ENCODE measurements around the gene SLC9A9.

SLC9A9 gene

GRCh38 chr3:143354342-143354741 lies 493.9 kb downstream of the SLC9A9 start:
- DNase-seq (ENCODE audit: low spot score) = no peak

GRCh38 chr3:143352850-143353550 lies 495.3 kb downstream of the SLC9A9 start:
- DNase-seq (ENCODE audit: low spot score) = no peak

GRCh38 chr3:143351895-143352608 lies 496.2 kb downstream of the SLC9A9 start:
- DNase-seq (ENCODE audit: low spot score) = no peak

GRCh38 chr3:143351354-143351753 lies 496.9 kb downstream of the SLC9A9 start:
- DNase-seq (ENCODE audit: low spot score) = no peak

- no peak for DNase-seq (ENCODE audit: low spot score)
Measured at GRCh38 chr3:143349455-143349854, 498.8 kb downstream of the SLC9A9 start.

GRCh38 chr3:143348486-143349327 lies 499.6 kb downstream of the SLC9A9 start:
- DNase-seq (ENCODE audit: low spot score) = peak; percentile 43

GRCh38 chr3:143344516-143345165 lies 503.6 kb downstream of the SLC9A9 start:
- DNase-seq (ENCODE audit: low spot score) = no peak

- DNase-seq (ENCODE audit: low spot score) = no peak
Measured at GRCh38 chr3:143343944-143344343, 504.3 kb downstream of the SLC9A9 start.

GRCh38 chr3:143343031-143343430 lies 505.2 kb downstream of the SLC9A9 start:
- DNase-seq (ENCODE audit: low spot score) = no peak

- no peak for DNase-seq (ENCODE audit: low spot score)
Measured at GRCh38 chr3:143339451-143339850, 508.8 kb downstream of the SLC9A9 start.

GRCh38 chr3:143337387-143337786 lies 510.9 kb downstream of the SLC9A9 start:
- no peak for DNase-seq (ENCODE audit: low spot score)

- DNase-seq (ENCODE audit: low spot score) = no peak
Measured at GRCh38 chr3:143334231-143334630, 514.0 kb downstream of the SLC9A9 start.

GRCh38 chr3:143333367-143333766 lies 514.9 kb downstream of the SLC9A9 start:
- DNase-seq (ENCODE audit: low spot score) = no peak

- no peak for DNase-seq (ENCODE audit: low spot score)
Measured at GRCh38 chr3:143332026-143332425, 516.2 kb downstream of the SLC9A9 start.

GRCh38 chr3:143331350-143331749 lies 516.9 kb downstream of the SLC9A9 start:
- DNase-seq (ENCODE audit: low spot score) = no peak

GRCh38 chr3:143330296-143330868 lies 517.9 kb downstream of the SLC9A9 start:
- no peak for DNase-seq (ENCODE audit: low spot score)

GRCh38 chr3:143329567-143330211 lies 518.6 kb downstream of the SLC9A9 start:
- DNase-seq (ENCODE audit: low spot score) = no peak

- DNase-seq (ENCODE audit: low spot score) = no peak
Measured at GRCh38 chr3:143328451-143328850, 519.8 kb downstream of the SLC9A9 start.

- DNase-seq (ENCODE audit: low spot score) = no peak
Measured at GRCh38 chr3:143326983-143327778, 521.1 kb downstream of the SLC9A9 start.

- no peak for DNase-seq (ENCODE audit: low spot score)
Measured at GRCh38 chr3:143321058-143321769, 527.1 kb downstream of the SLC9A9 start.
